DOHH2 (cell line): Measurements from ENCODE around the gene C2orf49.

Experiments
- H3F3A ChIP-seq: fragments of 200-600 bp; sonication (generic), shearing (Covaris generic); 2 replicates; pipeline ENCODE4 v1.6.0; 2016; ENCODE audit warnings: antibody characterized with exemption, mild to moderate bottlenecking; ENCODE audit not compliant: control insufficient read depth, insufficient read depth
- H3K27ac ChIP-seq: fragments of 200-600 bp; sonication (generic); 2 replicates; pipeline ENCODE4 v1.5.1; 2014; ENCODE audit warnings: low read depth, mild to moderate bottlenecking, low read length, moderate library complexity
- H3K27me3 ChIP-seq: fragments of 200-600 bp; sonication (generic); 2 replicates; pipeline ENCODE4 v1.6.1; 2014; ENCODE audit warnings: mild to moderate bottlenecking, low read length, mixed read lengths; ENCODE audit not compliant: control insufficient read depth
- H3K36me3 ChIP-seq: fragments of 200-600 bp; sonication (generic); 2 replicates; pipeline ENCODE4 v1.6.1; 2014; ENCODE audit warnings: mild to moderate bottlenecking, low read length, moderate library complexity, mixed read lengths; ENCODE audit not compliant: control insufficient read depth
- H3K4me1 ChIP-seq: fragments of 200-600 bp; sonication (generic); 2 replicates; pipeline ENCODE4 v1.6.1; 2014; ENCODE audit warnings: mild to moderate bottlenecking, low read length, mixed read lengths; ENCODE audit not compliant: control insufficient read depth
- H3K4me2 ChIP-seq: fragments of 200-600 bp; sonication (generic); 2 replicates; pipeline ENCODE4 v1.6.0; 2014; ENCODE audit warnings: mild to moderate bottlenecking, low read length, moderate library complexity
- H3K4me3 ChIP-seq: fragments of 200-600 bp; sonication (generic); 2 replicates; pipeline ENCODE4 v1.5.1; 2014; ENCODE audit warnings: mild to moderate bottlenecking, low read length, mixed read lengths
- H3K79me2 ChIP-seq: fragments of 200-600 bp; sonication (generic); 2 replicates; pipeline ENCODE4 v1.6.1; 2014; ENCODE audit warnings: mild to moderate bottlenecking, low read length, mixed read lengths; ENCODE audit not compliant: control insufficient read depth
- H3K9me2 ChIP-seq: fragments of 200-600 bp; sonication (generic); replicated peaks from 2 replicates; pipeline ENCODE4 v1.6.1; 2014; ENCODE audit warnings: mild to moderate bottlenecking, low read length, mixed read lengths; ENCODE audit not compliant: control insufficient read depth
- H3K9me3 ChIP-seq: fragments of 200-600 bp; sonication (generic); 2 replicates; pipeline ENCODE4 v1.6.1; 2014; ENCODE audit warnings: antibody characterized with exemption, low read length, mixed read lengths; ENCODE audit not compliant: control insufficient read depth, insufficient read depth
- H4K20me1 ChIP-seq: fragments of 200-600 bp; sonication (generic); 2 replicates; pipeline ENCODE4 v1.6.0; 2014; ENCODE audit warnings: low read depth, mild to moderate bottlenecking, antibody characterized with exemption, low read length, moderate library complexity; ENCODE audit not compliant: control insufficient read depth, insufficient read depth
- EZH2phosphoT487 ChIP-seq: fragments of 200-600 bp; sonication (generic); IDR thresholded peaks from 2 replicates; pipeline ENCODE4 v1.6.1; 2017; ENCODE audit warnings: borderline replicate concordance, mild to moderate bottlenecking, antibody characterized with exemption, low read length, moderate library complexity, mixed read lengths
- TF ChIP-seq, protein P1 (sequence below): fragments of 200-600 bp; sonication (generic); IDR thresholded peaks from one replicate; pipeline ENCODE4 v1.5.1; 2014; ENCODE audit warnings: antibody characterized with exemption, mild to moderate bottlenecking, low read depth, low read length; ENCODE audit not compliant: poor library complexity, severe bottlenecking

The C2orf49 gene

DNA sequence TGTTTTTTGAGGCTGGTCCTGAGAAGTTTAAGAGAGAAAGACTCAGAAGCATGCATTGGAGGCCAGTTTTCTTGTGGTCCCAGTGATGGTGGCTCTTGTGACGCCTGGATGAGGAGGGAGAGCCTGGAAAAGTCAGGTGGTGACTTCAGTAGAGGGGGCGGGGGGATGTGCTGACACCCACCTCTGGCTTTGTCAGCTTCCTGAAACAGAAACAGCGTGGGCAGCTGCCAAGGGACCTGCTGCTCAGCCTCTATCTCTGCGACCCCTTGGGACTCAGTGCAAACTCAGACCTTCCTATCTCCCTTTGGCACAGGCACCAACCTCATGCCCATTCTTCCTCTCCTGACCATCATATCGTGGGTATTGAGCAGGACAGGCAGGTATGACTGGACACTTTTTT lies 14.2 kb upstream of the C2orf49 start:
- Histone ChIP-seq H3K9me3 (no peaks in the 10 kb centered on the region), H3K36me3 (peaks cover 53% of the 10 kb centered on the region), H3K4me2 (no peak overlapping the region), H3K4me1 (peaks cover 38% of the 10 kb centered on the region), H3K79me2 (peaks cover 95% of the 10 kb centered on the region), H4K20me1 (peaks cover 15% of the 10 kb centered on the region), H3F3A (no peaks in the 10 kb centered on the region), H3K4me3 (no peak overlapping the region), H3K9me2 (no peaks in the 10 kb centered on the region), H3K27me3 (no peaks in the 10 kb centered on the region), H3K27ac (no peak overlapping the region)
- TF ChIP-seq, protein P1, sequence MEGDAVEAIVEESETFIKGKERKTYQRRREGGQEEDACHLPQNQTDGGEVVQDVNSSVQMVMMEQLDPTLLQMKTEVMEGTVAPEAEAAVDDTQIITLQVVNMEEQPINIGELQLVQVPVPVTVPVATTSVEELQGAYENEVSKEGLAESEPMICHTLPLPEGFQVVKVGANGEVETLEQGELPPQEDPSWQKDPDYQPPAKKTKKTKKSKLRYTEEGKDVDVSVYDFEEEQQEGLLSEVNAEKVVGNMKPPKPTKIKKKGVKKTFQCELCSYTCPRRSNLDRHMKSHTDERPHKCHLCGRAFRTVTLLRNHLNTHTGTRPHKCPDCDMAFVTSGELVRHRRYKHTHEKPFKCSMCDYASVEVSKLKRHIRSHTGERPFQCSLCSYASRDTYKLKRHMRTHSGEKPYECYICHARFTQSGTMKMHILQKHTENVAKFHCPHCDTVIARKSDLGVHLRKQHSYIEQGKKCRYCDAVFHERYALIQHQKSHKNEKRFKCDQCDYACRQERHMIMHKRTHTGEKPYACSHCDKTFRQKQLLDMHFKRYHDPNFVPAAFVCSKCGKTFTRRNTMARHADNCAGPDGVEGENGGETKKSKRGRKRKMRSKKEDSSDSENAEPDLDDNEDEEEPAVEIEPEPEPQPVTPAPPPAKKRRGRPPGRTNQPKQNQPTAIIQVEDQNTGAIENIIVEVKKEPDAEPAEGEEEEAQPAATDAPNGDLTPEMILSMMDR = no peak
- no peak for TF ChIP-seq EZH2phosphoT487

DNA sequence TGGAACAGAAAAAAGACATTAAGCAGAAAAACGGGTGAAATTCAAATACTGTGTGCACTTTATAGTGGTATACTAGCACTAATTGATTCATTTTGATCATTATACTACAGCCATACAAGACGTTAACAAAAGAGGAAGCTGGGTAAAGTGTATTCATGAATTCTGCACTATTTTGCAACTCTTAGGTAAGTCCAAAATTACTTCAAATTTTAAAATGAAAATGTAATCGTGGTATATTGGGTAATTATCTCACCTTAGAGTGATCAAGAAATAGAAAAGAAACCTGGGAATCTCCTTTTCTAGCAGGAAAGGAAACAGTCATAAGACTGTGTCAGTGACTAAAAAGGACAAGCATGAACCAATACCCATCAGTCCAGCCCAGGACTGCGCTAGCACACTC lies 13.2 kb upstream of the C2orf49 start:
- peaks cover 95% of the 10 kb centered on the region for H3K79me2 ChIP-seq
- peaks cover 41% of the 10 kb centered on the region for H3K4me1 ChIP-seq
- no peak overlapping the region for H3K27ac ChIP-seq
- no peak for TF ChIP-seq EZH2phosphoT487
- TF ChIP-seq, protein P1 = no peak
- H3K9me3 ChIP-seq = no peaks in the 10 kb centered on the region
- no peaks in the 10 kb centered on the region for H3K27me3 ChIP-seq
- H4K20me1 ChIP-seq = peaks cover 12% of the 10 kb centered on the region
- no peaks in the 10 kb centered on the region for H3K9me2 ChIP-seq
- no peak overlapping the region for H3K4me2 ChIP-seq
- no peaks in the 10 kb centered on the region for H3F3A ChIP-seq
- peaks cover 56% of the 10 kb centered on the region for H3K36me3 ChIP-seq
- H3K4me3 ChIP-seq = no peak overlapping the region

DNA sequence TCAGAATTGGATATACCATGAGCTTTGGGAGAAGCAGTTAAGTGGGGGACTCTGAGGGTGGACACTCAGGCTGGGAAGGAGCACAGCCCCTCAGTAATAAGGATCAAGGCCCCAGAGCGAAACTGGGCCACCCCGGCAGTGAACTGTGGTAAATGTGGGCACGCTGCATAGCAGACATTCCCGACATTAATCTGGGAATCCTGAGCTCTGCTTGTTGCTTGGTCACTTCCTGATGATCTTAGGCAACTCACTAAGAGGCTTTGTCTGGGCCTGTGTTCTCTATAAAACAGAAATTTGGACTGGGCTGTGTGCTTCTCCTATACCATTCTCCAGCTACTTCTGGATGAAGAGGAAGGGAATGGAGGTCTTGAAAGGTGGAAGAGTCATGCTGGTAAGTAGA lies 12.6 kb upstream of the C2orf49 start:
- H3K79me2 ChIP-seq = peaks cover 95% of the 10 kb centered on the region
- H3K4me3 ChIP-seq = no peak overlapping the region
- no peak overlapping the region for H3K4me2 ChIP-seq
- H3K4me1 ChIP-seq = peaks cover 41% of the 10 kb centered on the region
- no peaks in the 10 kb centered on the region for H3K27me3 ChIP-seq
- H3K27ac ChIP-seq = no peak overlapping the region
- peaks cover 12% of the 10 kb centered on the region for H4K20me1 ChIP-seq
- no peaks in the 10 kb centered on the region for H3K9me2 ChIP-seq
- H3K36me3 ChIP-seq = peaks cover 57% of the 10 kb centered on the region
- no peaks in the 10 kb centered on the region for H3K9me3 ChIP-seq
- no peaks in the 10 kb centered on the region for H3F3A ChIP-seq
- TF ChIP-seq, protein P1 = no peak
- no peak for TF ChIP-seq EZH2phosphoT487
